Progenitor cell of endocrine pancreas (in vitro differentiated cells): ENCODE data around the gene SH3TC2. TPM values are rescaled to one million over a fixed set of nuclear protein-coding genes. Genes with fewer than 3 reads are reported as not detected.

Experiments
- DNase-seq: peaks from one replicate; pipeline ENCODE4 v3.0.0; 2021; ENCODE audit warnings: low spot score; ENCODE audit not compliant: unreplicated experiment
- H3K27ac Mint-ChIP-seq: 2 replicates; pipeline ENCODE4 v1.8.0; 2021; ENCODE audit warnings: mild to moderate bottlenecking, moderate library complexity, mixed read lengths
- H3K27me3 Mint-ChIP-seq: 2 replicates; pipeline ENCODE4 v1.8.0; 2021; ENCODE audit warnings: mixed read lengths
- H3K36me3 Mint-ChIP-seq: 2 replicates; pipeline ENCODE4 v1.8.0; 2022; ENCODE audit warnings: mixed read lengths; ENCODE audit not compliant: insufficient read depth
- H3K4me1 Mint-ChIP-seq: 2 replicates; pipeline ENCODE4 v1.8.0; 2021; ENCODE audit warnings: low read depth, mixed read lengths
- H3K4me3 Mint-ChIP-seq: 2 replicates; pipeline ENCODE4 v1.8.0; 2021; ENCODE audit warnings: low read depth, mild to moderate bottlenecking, moderate library complexity, mixed read lengths
- H3K9me3 Mint-ChIP-seq: 2 replicates; pipeline ENCODE4 v1.8.0; 2021; ENCODE audit warnings: low read depth, mixed read lengths
- total RNA-seq: library from RNA; stranded (reverse); gene quantifications from 2 replicates; pipeline ENCODE4 v1.2.1, GENCODE V29; 2021
- TF ChIP-seq, protein P1 (sequence below): fragments of 200-600 bp; sonication (generic); IDR thresholded peaks from one replicate; pipeline ENCODE4 v1.5.0; 2021; ENCODE audit warnings: antibody characterized with exemption, mild to moderate bottlenecking; ENCODE audit not compliant: unreplicated experiment

Gene SH3TC2
- total RNA-seq, 1 donor from 2014 or later = 2.1 TPM

DNA sequence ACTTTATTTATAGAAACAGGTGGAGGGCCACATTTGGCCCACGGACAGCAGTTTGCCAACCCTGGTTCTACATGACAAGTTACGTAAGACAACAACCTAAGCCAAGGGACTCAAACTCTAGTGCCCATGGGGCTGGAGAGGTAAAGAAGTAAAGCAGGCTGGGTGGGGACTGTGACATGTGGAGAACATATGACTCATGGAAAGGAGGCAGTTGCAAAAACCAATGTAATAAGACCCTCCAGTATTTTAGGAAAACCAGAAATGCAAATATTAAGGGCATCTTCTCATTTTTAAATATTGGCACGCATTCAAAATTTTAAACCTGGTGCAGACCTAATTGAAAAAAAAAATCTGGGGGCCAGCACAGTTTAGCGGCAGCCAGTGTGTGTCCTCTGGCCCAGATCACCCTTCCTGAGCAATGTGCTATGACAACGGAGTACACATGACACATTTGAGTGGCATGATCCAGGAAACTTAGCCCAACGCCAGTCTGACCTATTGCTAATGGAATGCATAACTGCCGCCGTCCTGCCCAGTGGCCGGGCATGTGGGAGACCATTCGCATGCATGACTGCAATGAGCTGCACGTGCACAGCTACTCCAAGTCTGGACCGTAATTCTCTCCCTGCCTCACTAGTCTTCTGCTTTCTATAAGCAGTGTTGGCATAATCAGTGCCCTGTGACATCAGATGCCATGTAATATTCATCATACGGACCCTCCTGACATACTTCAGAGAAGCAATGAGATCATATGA lies 97.2 kb downstream of the SH3TC2 start:
- Mint-ChIP-seq H3K27ac (no peak overlapping the region), H3K4me1 (peaks cover 3% of the 10 kb centered on the region), H3K27me3 (peaks cover 6% of the 10 kb centered on the region), H3K36me3 (no peaks in the 10 kb centered on the region), H3K9me3 (no peaks in the 10 kb centered on the region), H3K4me3 (no peak overlapping the region)
- TF ChIP-seq, protein P1, sequence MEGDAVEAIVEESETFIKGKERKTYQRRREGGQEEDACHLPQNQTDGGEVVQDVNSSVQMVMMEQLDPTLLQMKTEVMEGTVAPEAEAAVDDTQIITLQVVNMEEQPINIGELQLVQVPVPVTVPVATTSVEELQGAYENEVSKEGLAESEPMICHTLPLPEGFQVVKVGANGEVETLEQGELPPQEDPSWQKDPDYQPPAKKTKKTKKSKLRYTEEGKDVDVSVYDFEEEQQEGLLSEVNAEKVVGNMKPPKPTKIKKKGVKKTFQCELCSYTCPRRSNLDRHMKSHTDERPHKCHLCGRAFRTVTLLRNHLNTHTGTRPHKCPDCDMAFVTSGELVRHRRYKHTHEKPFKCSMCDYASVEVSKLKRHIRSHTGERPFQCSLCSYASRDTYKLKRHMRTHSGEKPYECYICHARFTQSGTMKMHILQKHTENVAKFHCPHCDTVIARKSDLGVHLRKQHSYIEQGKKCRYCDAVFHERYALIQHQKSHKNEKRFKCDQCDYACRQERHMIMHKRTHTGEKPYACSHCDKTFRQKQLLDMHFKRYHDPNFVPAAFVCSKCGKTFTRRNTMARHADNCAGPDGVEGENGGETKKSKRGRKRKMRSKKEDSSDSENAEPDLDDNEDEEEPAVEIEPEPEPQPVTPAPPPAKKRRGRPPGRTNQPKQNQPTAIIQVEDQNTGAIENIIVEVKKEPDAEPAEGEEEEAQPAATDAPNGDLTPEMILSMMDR = no peak
- no peak for DNase-seq

DNA sequence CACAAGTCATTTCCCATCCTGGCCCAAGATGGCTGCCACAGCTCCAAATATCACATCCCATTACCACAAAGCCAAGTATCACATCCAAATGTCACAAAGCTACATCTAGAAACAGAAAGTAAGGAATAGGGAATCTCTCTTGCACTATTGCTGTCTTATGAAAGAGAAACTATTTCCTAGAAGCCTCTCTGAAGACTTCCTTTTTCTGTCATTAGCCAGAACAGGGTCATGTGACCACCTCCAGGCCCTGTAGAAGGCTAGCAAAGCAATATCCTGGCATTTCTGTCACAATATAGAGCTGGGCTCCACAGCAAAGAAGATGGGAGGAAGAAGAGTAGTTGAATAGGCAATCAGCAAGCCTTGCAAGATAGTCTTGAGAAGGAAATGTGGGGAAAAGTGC lies 99.2 kb downstream of the SH3TC2 start:
- no peak for DNase-seq
- Mint-ChIP-seq H3K36me3 (no peaks in the 10 kb centered on the region), H3K4me1 (no peaks in the 10 kb centered on the region), H3K27me3 (peaks cover 10% of the 10 kb centered on the region), H3K9me3 (no peaks in the 10 kb centered on the region), H3K4me3 (no peak overlapping the region), H3K27ac (no peak overlapping the region)
- TF ChIP-seq, protein P1 = no peak

DNA sequence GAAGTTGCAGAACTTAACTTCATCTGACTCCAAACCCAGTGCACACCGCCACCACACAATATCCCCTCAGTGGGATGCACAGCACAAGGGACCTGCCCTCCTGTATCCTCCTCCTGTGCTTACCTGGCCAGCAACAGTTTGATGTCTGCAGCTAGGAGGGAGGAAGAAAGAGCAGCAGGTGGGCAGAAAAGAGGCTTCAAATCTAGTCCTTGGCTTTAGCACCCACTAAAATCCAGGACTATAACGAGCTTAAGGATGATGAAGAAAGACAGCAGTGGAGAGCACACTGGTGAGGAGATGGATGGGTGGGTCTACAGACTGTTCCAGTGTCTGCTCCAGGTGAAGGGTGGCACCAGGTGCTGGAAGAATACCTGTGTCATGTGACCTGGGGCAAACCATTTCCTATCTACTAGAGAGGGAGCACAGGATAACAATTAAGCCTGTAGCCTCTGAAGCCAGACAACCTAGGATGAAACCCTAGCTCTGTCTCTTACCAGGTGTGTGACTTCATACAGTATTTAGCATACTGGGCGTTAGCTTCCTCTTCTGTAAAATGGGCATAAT lies 100.0 kb downstream of the SH3TC2 start:
- H3K4me1 Mint-ChIP-seq = no peaks in the 10 kb centered on the region
- TF ChIP-seq, protein P1 = no peak
- no peaks in the 10 kb centered on the region for H3K36me3 Mint-ChIP-seq
- peaks cover 13% of the 10 kb centered on the region for H3K27me3 Mint-ChIP-seq
- DNase-seq = no peak
- H3K4me3 Mint-ChIP-seq = no peak overlapping the region
- no peak overlapping the region for H3K27ac Mint-ChIP-seq
- no peaks in the 10 kb centered on the region for H3K9me3 Mint-ChIP-seq

DNA sequence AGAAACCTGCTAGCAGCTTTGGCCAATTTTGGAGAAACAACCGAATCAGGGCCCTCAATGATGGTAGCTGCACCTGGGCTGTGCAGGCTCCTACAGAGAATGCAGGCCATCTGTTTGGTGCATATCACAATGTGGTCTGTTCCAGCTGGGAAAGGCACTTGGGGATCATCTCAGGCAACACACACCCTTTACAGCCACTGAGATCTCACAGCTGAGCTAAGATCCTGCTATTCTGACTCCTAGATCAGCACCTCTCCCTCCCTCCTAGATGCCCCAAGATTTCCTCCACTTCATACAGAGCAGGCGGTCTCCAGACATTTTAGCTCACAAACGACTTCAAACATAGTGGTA lies 100.7 kb downstream of the SH3TC2 start:
- TF ChIP-seq, protein P1 = no peak
- Mint-ChIP-seq H3K27me3 (peaks cover 13% of the 10 kb centered on the region), H3K4me1 (no peaks in the 10 kb centered on the region), H3K36me3 (no peaks in the 10 kb centered on the region), H3K27ac (no peak overlapping the region), H3K4me3 (no peak overlapping the region), H3K9me3 (no peaks in the 10 kb centered on the region)
- DNase-seq = no peak

DNA sequence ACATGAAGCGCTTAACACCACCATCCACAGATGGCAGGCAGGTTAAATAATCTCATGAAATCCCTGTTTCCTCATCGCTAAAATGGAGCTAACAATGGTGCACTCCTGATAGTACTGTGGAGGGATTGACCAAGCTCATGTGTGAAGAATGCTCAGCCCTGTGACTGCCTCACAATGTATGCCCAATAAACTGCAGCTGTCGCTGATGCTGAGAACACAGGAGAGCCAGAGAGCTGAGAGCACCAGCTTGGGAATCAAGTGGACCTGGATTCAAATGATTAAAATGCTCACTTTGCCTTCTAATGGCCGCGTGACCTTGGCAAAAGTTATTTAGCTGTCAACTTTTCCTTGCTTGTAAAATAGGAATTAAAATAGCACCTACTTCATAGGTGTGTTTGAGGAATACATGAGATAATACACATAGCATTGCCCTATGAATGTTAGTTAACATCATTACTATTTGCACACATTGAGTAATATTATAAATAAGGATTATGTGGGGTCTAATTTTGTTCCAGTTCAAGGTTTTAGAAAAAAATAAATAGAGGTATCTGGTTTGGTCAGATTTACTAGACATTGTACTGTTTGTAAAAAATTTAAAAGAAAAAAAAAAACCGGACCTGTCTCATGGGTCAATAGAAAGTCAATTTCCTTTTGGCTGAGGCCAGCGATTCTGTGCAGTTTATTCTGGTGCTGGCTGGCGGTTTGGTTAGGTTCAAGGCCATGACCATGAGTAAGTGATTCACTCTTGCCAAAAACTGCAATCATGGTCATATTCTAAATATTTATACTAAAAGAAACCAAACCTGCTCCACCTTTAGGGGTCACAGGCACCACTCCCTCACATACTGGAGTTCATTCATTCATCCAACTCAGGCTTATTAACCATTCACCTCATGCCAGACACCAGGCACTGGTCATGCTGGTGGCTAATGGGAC lies 101.3 kb downstream of the SH3TC2 start:
- TF ChIP-seq, protein P1 = no peak

More for the DNA sequence above, 101.3 kb downstream of the SH3TC2 start:
- H3K4me1 Mint-ChIP-seq = no peaks in the 10 kb centered on the region
- H3K36me3 Mint-ChIP-seq = no peaks in the 10 kb centered on the region
- H3K27ac Mint-ChIP-seq = no peak overlapping the region
- no peaks in the 10 kb centered on the region for H3K9me3 Mint-ChIP-seq
- no peak overlapping the region for H3K4me3 Mint-ChIP-seq
- peaks cover 11% of the 10 kb centered on the region for H3K27me3 Mint-ChIP-seq
- no peak for DNase-seq
